HL-60 (cell line): ENCODE results near the gene MAP3K20.

Experiments used
- TF ChIP-seq, protein P1 (sequence below): IDR thresholded peaks from one replicate; pipeline ENCODE4 v1.5.1; 2011; ENCODE audit warnings: low read length, control low read depth, inconsistent platforms; ENCODE audit not compliant: insufficient read depth
- TF ChIP-seq, protein P2 (sequence below): IDR thresholded peaks from 2 replicates; pipeline ENCODE4 v1.6.1; 2012; ENCODE audit warnings: low read depth; ENCODE audit not compliant: insufficient replicate concordance

DNA sequence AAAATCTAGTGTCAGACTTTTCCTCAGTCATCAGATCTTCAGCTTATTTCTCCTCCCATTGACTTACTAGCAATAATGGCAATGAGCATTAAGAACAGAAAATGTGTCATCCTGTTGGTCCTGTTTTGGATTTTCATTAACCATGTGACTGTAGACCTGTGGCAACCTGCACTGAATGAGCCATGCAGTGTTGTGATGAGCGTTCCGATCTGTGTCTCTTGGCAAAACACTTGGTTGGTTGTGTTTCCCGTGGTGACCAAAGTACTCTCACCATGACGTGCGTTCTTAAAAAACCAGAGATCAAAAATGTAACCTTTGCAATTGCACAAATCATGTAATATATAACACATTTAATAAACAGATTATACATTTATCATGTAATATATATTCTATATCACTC, 138.6 kb downstream of the MAP3K20 start:
- TF ChIP-seq, protein P1, sequence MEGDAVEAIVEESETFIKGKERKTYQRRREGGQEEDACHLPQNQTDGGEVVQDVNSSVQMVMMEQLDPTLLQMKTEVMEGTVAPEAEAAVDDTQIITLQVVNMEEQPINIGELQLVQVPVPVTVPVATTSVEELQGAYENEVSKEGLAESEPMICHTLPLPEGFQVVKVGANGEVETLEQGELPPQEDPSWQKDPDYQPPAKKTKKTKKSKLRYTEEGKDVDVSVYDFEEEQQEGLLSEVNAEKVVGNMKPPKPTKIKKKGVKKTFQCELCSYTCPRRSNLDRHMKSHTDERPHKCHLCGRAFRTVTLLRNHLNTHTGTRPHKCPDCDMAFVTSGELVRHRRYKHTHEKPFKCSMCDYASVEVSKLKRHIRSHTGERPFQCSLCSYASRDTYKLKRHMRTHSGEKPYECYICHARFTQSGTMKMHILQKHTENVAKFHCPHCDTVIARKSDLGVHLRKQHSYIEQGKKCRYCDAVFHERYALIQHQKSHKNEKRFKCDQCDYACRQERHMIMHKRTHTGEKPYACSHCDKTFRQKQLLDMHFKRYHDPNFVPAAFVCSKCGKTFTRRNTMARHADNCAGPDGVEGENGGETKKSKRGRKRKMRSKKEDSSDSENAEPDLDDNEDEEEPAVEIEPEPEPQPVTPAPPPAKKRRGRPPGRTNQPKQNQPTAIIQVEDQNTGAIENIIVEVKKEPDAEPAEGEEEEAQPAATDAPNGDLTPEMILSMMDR, result no peak
- TF ChIP-seq, protein P2, sequence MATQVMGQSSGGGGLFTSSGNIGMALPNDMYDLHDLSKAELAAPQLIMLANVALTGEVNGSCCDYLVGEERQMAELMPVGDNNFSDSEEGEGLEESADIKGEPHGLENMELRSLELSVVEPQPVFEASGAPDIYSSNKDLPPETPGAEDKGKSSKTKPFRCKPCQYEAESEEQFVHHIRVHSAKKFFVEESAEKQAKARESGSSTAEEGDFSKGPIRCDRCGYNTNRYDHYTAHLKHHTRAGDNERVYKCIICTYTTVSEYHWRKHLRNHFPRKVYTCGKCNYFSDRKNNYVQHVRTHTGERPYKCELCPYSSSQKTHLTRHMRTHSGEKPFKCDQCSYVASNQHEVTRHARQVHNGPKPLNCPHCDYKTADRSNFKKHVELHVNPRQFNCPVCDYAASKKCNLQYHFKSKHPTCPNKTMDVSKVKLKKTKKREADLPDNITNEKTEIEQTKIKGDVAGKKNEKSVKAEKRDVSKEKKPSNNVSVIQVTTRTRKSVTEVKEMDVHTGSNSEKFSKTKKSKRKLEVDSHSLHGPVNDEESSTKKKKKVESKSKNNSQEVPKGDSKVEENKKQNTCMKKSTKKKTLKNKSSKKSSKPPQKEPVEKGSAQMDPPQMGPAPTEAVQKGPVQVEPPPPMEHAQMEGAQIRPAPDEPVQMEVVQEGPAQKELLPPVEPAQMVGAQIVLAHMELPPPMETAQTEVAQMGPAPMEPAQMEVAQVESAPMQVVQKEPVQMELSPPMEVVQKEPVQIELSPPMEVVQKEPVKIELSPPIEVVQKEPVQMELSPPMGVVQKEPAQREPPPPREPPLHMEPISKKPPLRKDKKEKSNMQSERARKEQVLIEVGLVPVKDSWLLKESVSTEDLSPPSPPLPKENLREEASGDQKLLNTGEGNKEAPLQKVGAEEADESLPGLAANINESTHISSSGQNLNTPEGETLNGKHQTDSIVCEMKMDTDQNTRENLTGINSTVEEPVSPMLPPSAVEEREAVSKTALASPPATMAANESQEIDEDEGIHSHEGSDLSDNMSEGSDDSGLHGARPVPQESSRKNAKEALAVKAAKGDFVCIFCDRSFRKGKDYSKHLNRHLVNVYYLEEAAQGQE, result no peak
